Right cardiac atrium (tissue), 5 donors: ENCODE measurements around the gene GATC. TPM values are rescaled to one million over a fixed set of nuclear protein-coding genes. Genes with fewer than 3 reads are reported as not detected.

ENCODE experiments used
- ATAC-seq, 2 donors: fragments of 200-7000 bp; cut with Tn5 transposase; one replicate each; pipeline versions ENCODE4 v1.8.0 to v1.9.1; 2020; ENCODE audit warnings: moderate library complexity in 2 of 2, mild to moderate bottlenecking in 1 of 2
- DNase-seq, 3 donors: peaks; one replicate each; pipeline ENCODE4 v3.0.0-alpha.2; 2020
- H3K27ac ChIP-seq: one replicate; pipeline ENCODE4 v1.5.1; 2013; ENCODE audit warnings: mild to moderate bottlenecking, low read length, control low read depth, moderate library complexity
- H3K27me3 ChIP-seq: one replicate; pipeline ENCODE4 v1.6.1; 2013; ENCODE audit not compliant: control insufficient read depth, insufficient read depth
- H3K4me1 ChIP-seq: one replicate; pipeline ENCODE4 v1.6.1; 2013; ENCODE audit warnings: low read length; ENCODE audit not compliant: control insufficient read depth, insufficient read depth
- H3K4me3 ChIP-seq: one replicate; pipeline ENCODE4 v1.5.1; 2013; ENCODE audit warnings: low read length, control low read depth
- H3K9me3 ChIP-seq: one replicate; pipeline ENCODE4 v1.6.1; 2013; ENCODE audit warnings: low read length; ENCODE audit not compliant: control insufficient read depth
- WGBS: extraction: QIAGEN DNeasy Blood & Tissue Kit; methylation state at CpG from one replicate; pipeline ENCODE4 v1.1.7; 2013; 5-methylcytosine and 5-hydroxymethylcytosine counted together
- intact Hi-C, 4 donors: fragments of 100-400 bp; cut with DNase I; formaldehyde crosslinking; loops; one replicate each; pipeline versions ENCODE4 v1.11.0 to v1.14.0; 2022 to 2023
- polyA plus RNA-seq: library from polyadenylated mRNA; stranded (reverse); fragments of 200-250 nt; gene quantifications from one replicate; pipeline ENCODE4 v1.2.3, GENCODE V29; 2013
- total RNA-seq, 4 donors: library from RNA; stranded (reverse); fragmentation: NEBNext Ultra II Directional; extraction: Animal tissue kit (Norgen Biotek cat#: 25700); gene quantifications; one replicate each; pipeline ENCODE4 v1.2.1, GENCODE V29; 2021
- donor health status: healthy with polysubstance abuse.
- donor health status: DM: no; HTN: yes; CAD: no.
- donor health status: DM: no; HTN: no; CAD: no.
- donor health status: DM: no; HTN: yes; CAD: no; lungs with severe emphysema.
- donor health status: DM: yes; HTN: yes; CAD: no.

Gene GATC
- total and polyA plus RNA-seq, 5 donors: 7.2 to 16.2 (median 15.2) TPM

DNA sequence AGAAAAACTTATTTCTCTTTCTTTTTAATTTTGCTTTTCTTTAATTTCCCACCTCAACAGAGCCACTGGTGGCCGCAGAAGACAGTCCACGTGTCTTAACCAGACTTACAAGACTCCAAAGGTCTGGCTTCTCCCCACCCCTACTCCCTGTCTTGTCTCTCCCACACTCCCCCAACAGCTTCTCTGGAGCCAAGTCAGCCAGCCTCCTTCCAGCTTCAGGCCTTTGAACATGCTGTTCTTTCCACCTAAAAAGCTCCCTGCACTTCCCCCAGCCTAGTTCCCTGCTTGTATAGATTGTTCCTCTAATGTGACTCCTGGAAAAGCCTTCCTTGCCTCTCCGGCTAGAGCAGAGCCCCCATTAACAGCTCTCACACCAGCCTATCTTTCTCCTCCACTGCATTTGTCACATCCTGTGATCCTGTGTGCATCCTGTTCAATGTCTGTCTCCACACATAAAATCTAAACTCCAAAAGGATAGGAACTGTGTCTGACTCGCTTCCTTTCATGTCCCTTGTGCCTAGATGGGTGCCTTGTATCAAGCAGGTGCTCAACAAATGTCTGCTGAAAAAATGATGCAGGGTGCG, 41.9 kb downstream of the GATC start:
- no peak for ATAC-seq
- Histone ChIP-seq H3K4me1 (no peaks in the 10 kb centered on the region), H3K27me3 (no peaks in the 10 kb centered on the region), H3K9me3 (no peaks in the 10 kb centered on the region), H3K4me3 (no peak overlapping the region), H3K27ac (no peak overlapping the region)
- WGBS: 69% methylated on average over 5 of the region's 5 CpGs
- DNase-seq: no peak
- intact Hi-C loops: no loop called here

DNA sequence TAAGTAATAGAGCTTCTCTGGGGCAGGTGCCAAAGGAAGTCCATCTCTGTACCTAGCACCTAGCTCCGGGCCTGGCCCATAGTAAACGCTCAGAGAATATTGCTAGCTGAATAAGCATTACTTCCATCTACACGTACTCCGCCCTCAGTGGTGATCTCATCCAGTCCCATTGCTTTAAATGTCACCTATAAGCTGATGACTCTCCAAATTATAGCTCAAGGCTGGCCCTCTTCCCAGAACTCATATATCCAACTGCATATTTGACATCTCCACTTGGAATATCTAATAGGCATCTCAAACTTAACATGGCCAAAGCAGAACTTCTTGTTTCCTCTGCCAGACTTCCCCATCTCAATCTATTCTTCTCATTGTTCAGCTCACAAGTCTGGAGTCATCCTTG, 42.8 kb downstream of the GATC start:
- Histone ChIP-seq H3K4me1 (no peaks in the 10 kb centered on the region), H3K27me3 (no peaks in the 10 kb centered on the region), H3K27ac (no peak overlapping the region), H3K4me3 (no peak overlapping the region), H3K9me3 (no peaks in the 10 kb centered on the region)
- no peak for DNase-seq
- intact Hi-C loops: no loop called here
- ATAC-seq: no peak
- 88% methylated on average over 4 of the region's 4 CpGs for WGBS

DNA sequence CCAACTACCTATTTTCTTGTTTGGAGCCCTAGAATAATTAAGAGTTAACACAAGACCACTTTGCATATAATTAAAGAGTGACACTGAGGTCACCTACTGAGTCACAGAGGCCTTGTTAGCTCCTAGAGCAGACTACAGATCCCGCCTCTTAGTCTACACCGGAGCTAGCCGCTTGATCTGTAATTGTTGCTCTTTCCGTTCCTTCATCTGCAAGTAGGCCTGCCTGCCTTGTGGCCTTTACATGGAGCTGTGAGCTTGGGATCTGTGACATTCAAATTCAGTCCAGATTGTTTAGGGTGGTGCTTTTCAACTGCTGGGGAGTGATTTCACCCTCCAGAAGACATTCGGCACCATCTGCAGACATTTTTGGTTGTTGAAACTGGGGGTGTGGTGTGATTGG, 44.1 kb downstream of the GATC start:
- H3K9me3 ChIP-seq: no peaks in the 10 kb centered on the region
- H3K4me3 ChIP-seq: no peak overlapping the region
- H3K27ac ChIP-seq: no peak overlapping the region
- no peaks in the 10 kb centered on the region for H3K27me3 ChIP-seq
- peaks cover 3% of the 10 kb centered on the region for H3K4me1 ChIP-seq
- intact Hi-C loops: no loop called here
- 93% methylated on average over 5 of the region's 5 CpGs for WGBS
- ATAC-seq (no peak), DNase-seq (no peak)

DNA sequence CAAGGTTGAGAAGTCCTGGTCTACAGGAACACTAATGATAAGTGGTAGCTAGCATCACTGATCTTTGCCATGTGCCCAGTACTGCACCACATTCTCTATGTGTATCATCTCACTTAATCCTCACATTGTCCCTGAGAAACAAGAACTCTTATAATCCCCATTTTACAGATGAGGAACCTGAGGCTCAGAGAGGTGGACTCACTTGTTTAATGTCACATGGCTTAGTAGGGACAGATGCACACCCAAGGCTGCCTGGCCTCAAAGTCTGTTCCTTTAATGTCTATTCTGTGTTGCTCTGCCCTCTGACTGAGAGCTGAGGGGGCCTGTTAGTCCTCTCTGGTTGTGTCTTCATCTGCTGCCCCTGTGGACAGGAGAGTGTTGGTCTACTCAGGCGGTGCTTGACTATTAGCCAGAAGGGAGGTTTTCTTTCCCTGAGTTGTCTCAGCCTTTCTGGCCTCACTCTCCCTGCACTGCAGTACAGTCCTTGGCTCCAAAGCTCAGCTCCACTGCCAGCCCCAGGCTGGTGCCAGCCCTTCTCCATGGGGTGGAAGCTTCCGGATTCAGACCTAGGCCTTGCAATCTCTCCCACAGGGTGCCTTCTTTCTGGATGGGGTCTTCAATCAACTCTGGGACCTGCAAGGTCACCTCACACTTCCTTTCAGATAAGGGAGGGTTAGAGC, 44.7 kb downstream of the GATC start:
- no peaks in the 10 kb centered on the region for H3K27me3 ChIP-seq
- H3K27ac ChIP-seq: no peak overlapping the region
- intact Hi-C loops: no loop called here
- ATAC-seq (peak in 1 of 2 donors; percentile 9), DNase-seq (peak; percentile 44 to 76 (median 73))
- H3K4me1 ChIP-seq: peaks cover 3% of the 10 kb centered on the region
- 66% methylated on average over 2 of the region's 2 CpGs for WGBS
- no peaks in the 10 kb centered on the region for H3K9me3 ChIP-seq
- no peak overlapping the region for H3K4me3 ChIP-seq

DNA sequence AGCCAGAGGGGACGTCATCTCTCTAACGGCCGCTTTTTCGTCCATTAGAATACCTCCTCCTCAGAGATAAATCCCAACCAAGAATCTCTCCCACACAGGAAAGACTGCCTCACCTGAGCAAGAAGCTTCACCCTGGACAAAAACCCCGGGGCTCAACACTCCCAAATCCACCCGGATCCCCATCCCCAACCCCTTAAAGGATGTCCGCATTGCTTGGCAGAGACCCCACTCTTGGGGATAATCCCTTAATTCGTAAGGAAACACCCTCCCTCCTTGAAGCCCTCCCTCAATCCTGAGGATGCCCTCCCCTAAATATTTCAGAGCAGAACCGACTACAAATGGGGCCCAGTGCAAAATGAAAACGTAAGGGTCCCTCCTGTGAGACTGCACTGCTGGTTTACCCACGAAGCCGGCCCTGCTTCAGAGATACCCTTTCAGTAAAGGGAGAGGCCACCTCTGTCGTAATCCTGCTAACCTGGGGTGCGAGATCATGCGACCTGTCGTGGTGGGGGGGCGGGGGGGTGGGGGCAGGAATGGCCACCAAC, 49.0 kb downstream of the GATC start:
- Histone ChIP-seq H3K27me3 (no peaks in the 10 kb centered on the region), H3K4me3 (peak overlapping the region; percentile 59), H3K9me3 (no peaks in the 10 kb centered on the region), H3K4me1 (peaks cover 3% of the 10 kb centered on the region), H3K27ac (no peak overlapping the region)
- intact Hi-C loops: no loop called here
- WGBS: 16% methylated on average over 17 of the region's 17 CpGs
- ATAC-seq (peak in 1 of 2 donors; percentile 1), DNase-seq (peak in 1 of 3 donors; percentile 53)

DNA sequence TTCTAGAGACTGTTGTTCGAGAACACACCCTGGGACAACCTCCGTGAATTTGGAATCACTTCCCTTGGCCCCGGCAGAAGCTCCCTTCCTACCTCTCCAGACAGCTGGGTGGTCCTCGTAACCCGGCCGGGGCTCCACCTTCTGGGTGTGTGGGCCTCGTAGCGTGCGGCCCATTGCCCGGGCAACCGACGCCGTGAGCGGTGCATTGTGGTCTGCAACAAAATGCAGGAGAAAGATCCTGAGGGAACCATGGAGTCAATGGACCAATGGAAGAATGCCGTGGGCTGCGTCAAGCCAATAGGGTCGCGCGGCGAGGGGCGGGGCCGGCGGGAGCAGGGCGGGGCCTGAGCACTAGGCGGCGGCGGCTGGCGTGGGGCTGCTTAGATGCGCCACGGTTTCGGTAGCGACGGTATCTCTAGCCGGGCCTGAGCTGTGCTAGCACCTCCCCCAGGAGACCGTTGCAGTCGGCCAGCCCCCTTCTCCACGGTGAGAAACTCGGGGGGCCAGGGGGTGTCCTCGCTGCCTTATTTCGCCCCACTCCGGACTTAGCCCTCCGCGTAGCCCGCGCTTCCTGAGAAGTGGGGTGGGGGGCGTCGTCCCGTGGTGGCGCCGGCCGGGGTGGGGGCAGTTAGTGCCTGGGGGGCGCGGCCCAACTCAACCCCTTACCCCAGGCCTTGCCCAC, 49.6 kb downstream of the GATC start, which contains the start of gene DYNLL1:
DYNLL1 (plus strand) TSS at position 383 of the 682 bp plus-strand sequence. CDS start 309 bp downstream, outside the sequence.
- Histone ChIP-seq H3K27me3 (no peaks in the 10 kb centered on the region), H3K9me3 (no peaks in the 10 kb centered on the region), H3K4me1 (peaks cover 3% of the 10 kb centered on the region), H3K27ac (peak within 1 kb of the TSS; percentile 73), H3K4me3 (peak within 1 kb of the TSS; percentile 91)
- DNase-seq (peak; percentile 95 to 99 (median 99)), ATAC-seq (peak; percentile 99)
- WGBS: under 1% methylated on average over 53 of the region's 53 CpGs
- intact Hi-C loops: no loop called here

DNA sequence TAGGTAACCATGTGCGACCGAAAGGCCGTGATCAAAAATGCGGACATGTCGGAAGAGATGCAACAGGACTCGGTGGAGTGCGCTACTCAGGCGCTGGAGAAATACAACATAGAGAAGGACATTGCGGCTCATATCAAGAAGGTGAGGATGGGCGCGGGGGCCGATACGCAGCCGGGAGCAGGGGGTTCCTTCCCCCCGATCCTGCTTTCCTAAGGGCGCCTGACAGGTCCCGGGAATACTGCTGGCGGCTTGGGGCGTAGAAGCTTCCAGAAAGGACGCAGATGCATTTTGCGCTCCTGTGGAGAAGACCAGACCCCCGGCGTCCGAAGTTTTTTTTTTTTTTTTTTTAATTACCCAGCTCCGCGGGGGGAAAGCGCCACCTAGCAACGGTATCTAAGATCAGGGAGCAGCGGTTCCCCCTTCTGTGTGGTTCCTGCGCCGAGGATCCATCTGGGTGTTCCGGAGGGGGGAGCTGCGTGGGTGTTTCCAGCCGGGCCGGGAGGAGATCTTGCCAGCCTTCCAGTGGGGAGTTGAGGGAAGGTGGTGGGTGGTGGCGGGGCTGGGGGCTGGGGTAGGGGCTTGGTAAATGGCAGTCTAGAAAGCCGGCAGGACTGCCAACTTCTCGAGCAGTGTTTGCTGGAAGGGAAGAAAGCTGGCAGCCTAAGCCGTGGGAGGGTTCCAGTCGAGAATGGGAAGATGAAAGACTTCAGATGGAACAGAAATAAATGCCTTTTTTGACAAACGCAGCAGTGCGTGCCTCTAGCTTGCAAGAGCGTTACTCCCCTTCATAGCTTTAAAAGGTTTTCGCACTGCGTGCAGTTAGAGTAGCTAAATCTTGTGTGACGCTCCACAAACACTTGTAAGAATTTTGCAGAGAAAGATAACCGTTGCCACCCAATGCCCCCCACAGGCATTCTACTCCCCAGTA, 50.4 kb downstream of the GATC start:
- under 1% methylated on average over 47 of the region's 47 CpGs for WGBS
- peak; percentile 79 to 84 for ATAC-seq
- intact Hi-C loops: no loop called here

DNA sequence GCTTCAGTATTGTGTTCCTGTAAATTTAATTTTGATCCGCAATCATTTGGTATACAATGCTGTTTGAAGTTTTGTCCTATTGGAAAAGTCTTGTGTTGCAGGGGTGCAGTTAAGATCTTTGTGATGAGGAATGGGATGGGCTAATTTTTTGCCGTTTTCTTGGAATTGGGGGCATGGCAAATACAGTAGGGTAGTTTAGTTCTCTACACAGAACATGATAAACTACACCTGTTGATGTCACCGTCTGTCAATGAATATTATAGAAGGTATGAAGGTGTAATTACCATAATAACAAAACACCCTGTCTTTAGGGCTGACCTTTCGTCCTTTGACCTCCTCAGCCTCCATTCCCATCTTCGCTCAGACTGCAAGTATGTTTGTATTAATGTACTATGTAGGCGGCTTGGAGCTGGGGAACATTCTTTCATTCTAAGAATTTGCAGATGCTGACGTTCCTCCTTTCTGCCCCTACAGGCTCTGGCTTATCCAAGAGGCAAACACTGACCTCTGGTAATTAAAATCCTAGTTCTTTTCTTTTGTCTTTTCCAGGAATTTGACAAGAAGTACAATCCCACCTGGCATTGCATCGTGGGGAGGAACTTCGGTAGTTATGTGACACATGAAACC, 51.4 kb downstream of the GATC start:
- intact Hi-C loops: no loop called here
- no peak for ATAC-seq
- Histone ChIP-seq H3K4me3 (peak overlapping the region; percentile 91), H3K27ac (no peak overlapping the region), H3K27me3 (no peaks in the 10 kb centered on the region), H3K9me3 (no peaks in the 10 kb centered on the region), H3K4me1 (peaks cover 3% of the 10 kb centered on the region)
- WGBS: 17% methylated on average over 9 of the region's 9 CpGs
- no peak for DNase-seq

More for the DNA sequence above, 50.4 kb downstream of the GATC start:
- Histone ChIP-seq H3K4me1 (peaks cover 3% of the 10 kb centered on the region), H3K9me3 (no peaks in the 10 kb centered on the region), H3K27me3 (no peaks in the 10 kb centered on the region), H3K27ac (peak overlapping the region; percentile 73), H3K4me3 (peak overlapping the region; percentile 91)
- peak; percentile 72 to 88 (median 86) for DNase-seq

DNA sequence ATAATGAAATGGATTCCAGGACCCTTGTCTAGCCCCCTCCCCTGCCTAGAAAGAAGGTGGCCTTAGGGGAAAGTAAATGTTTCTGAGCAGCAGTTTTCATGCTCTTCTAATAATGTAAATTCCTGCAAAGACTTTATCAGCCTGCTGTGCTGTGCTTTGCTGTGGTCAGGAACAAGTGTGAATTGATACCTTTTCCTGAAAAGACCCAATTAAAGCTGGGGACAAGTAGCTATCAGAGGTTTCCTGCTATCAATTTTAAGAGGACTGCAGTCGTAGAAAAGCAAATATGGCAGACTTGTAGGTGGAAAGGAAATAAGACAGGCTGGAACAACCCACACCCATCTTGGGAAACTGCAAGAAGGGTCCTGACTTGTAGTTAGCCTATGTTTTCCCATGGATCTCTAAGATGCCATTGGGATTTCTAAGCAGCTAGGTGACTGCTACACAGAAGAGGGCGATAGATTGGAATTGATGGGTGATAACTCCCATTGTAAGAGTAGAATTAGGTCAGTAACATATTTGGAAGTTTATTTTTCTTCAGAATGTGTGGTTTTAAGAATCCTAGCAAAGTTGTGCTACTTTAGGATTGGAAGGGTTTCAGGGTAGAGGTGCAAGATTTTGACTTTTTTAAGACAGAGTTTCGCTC, 52.7 kb downstream of the GATC start:
- intact Hi-C loops: no loop called here
- WGBS: 78% methylated on average over 3 of the region's 3 CpGs
- Histone ChIP-seq H3K4me1 (peaks cover 3% of the 10 kb centered on the region), H3K4me3 (no peak overlapping the region), H3K9me3 (no peaks in the 10 kb centered on the region), H3K27ac (no peak overlapping the region), H3K27me3 (no peaks in the 10 kb centered on the region)
- no peak for ATAC-seq
- DNase-seq: no peak

DNA sequence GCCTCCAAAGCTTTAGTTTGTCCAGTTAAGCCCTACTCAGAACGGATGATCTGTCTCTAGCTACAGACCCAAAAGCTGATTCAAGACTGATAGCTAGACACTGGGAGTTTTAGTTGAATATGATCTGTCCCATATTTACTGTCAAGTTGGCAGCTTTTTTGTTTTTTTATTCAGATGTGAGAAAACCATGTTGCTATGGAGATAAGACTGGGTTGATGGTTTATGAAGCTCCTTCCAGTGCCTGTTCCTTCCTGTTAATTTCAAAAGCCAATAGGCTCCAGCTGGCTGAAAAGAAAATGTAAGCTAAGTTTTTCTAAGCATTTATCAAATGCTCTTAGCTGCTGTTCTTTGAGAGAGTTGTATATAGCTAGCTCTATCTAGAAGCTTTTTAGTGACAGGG, 54.3 kb downstream of the GATC start:
- H3K9me3 ChIP-seq: no peaks in the 10 kb centered on the region
- no peak overlapping the region for H3K27ac ChIP-seq
- no peaks in the 10 kb centered on the region for H3K27me3 ChIP-seq
- DNase-seq: no peak
- intact Hi-C loops: no loop called here
- H3K4me1 ChIP-seq: no peaks in the 10 kb centered on the region
- H3K4me3 ChIP-seq: no peak overlapping the region
- 64% methylated on average over 1 of the region's 1 CpG for WGBS
- ATAC-seq: no peak
